Left ventricle myocardium superior (tissue), 1 donor: ENCODE measurements around the gene VSTM2L. TPM values are rescaled to one million over a fixed set of nuclear protein-coding genes. Genes with fewer than 3 reads are reported as not detected.
A peak's percentile ranks its signal among the peaks of the same experiment; 100 is the strongest.
"Not testable (repeated sequence)": the region's sequence is repeated elsewhere in the genome, so short reads cannot be mapped to it uniquely, and the experiment has no call there.

Experiments
- ATAC-seq: fragments of 200-7000 bp; cut with Tn5 transposase; one replicate; pipeline ENCODE4 v1.9.1; 2020; ENCODE audit warnings: mild to moderate bottlenecking, moderate library complexity
- DNase-seq: peaks from one replicate; pipeline ENCODE4 v3.0.0-alpha.2; 2020
- intact Hi-C: fragments of 100-400 bp; cut with micrococcal nuclease; formaldehyde crosslinking; loops from one replicate; pipeline ENCODE4 v1.11.0; 2022
- long read RNA-seq: library from polyadenylated mRNA; unstranded; transcript quantifications from one replicate; pipeline ENCODE4 v2.0.0, GENCODE V29; 2021
- total RNA-seq: library from RNA; stranded (reverse); fragmentation: NEBNext Ultra II Directional; extraction: Animal tissue kit (Norgen Biotek cat#: 25700); gene quantifications from one replicate; pipeline ENCODE4 v1.2.1, GENCODE V29; 2021
- donor health status: DM: no; HTN: yes; CAD: no; lungs with severe emphysema.

Gene VSTM2L
- total RNA-seq = 10.3 TPM
- long read RNA-seq, transcript VSTM2L-202 (4 exons, 1,959 nt) = major isoform, 8 of 17 reads
- long read RNA-seq, partial matches to known transcripts = 8 of 17 reads
- long read RNA-seq, other reads (novel, unspliced or antisense) = 0 of 17 reads

GRCh38 chr20:37902504-37903313 is at the start of gene VSTM2L:
TSS of gene VSTM2L (plus strand) at chr20:37903127. CDS start at chr20:37903351, 224 bp downstream.
- intact Hi-C loops = no loop called here
- DNase-seq (no peak), ATAC-seq (peak; percentile 42)

- intact Hi-C loops = no loop called here
- DNase-seq = no peak
- no peak for ATAC-seq
Measured at GRCh38 chr20:37853823-37854375, 49.0 kb upstream of the VSTM2L start.

GRCh38 chr20:37856034-37856433 is 46.9 kb upstream of the VSTM2L start:
- intact Hi-C loops, DNase-seq, ATAC-seq: not testable (repeated sequence)

- DNase-seq (no peak), ATAC-seq (peak; percentile 55)
- intact Hi-C loops = no loop called here
Measured at GRCh38 chr20:37856932-37857660, 45.8 kb upstream of the VSTM2L start.

GRCh38 chr20:37859406-37860171 is 43.3 kb upstream of the VSTM2L start:
- no peak for DNase-seq
- intact Hi-C loops = no loop called here
- ATAC-seq = no peak

GRCh38 chr20:37863289-37863688 is 39.6 kb upstream of the VSTM2L start:
- no peak for ATAC-seq
- DNase-seq = no peak
- intact Hi-C loops = no loop called here

- ATAC-seq = no peak
- intact Hi-C loops = no loop called here
- no peak for DNase-seq
Measured at GRCh38 chr20:37864298-37864697, 38.6 kb upstream of the VSTM2L start.

- intact Hi-C loops = no loop called here
- DNase-seq (no peak), ATAC-seq (no peak)
Measured at GRCh38 chr20:37866051-37866450, 36.9 kb upstream of the VSTM2L start.

GRCh38 chr20:37867289-37868195 is 35.4 kb upstream of the VSTM2L start:
- DNase-seq (no peak), ATAC-seq (no peak)
- intact Hi-C loops = no loop called here

- ATAC-seq = no peak
- intact Hi-C loops = no loop called here
- DNase-seq = no peak
Measured at GRCh38 chr20:37868851-37869333, 34.0 kb upstream of the VSTM2L start.

- intact Hi-C loops = no loop called here
Measured at GRCh38 chr20:37869334-37869861, 33.5 kb upstream of the VSTM2L start.

GRCh38 chr20:37870294-37870693 is 32.6 kb upstream of the VSTM2L start:
- no peak for DNase-seq
- ATAC-seq = no peak
- intact Hi-C loops = no loop called here

More at GRCh38 chr20:37869334-37869861, 33.5 kb upstream of the VSTM2L start:
- ATAC-seq = no peak
- no peak for DNase-seq

- DNase-seq = no peak
- no peak for ATAC-seq
- intact Hi-C loops = no loop called here
Measured at GRCh38 chr20:37871751-37872150, 31.2 kb upstream of the VSTM2L start.

GRCh38 chr20:37872161-37872560 is 30.8 kb upstream of the VSTM2L start:
- intact Hi-C loops = no loop called here
- DNase-seq (no peak), ATAC-seq (no peak)

GRCh38 chr20:37873884-37874283 is 29.0 kb upstream of the VSTM2L start:
- DNase-seq = no peak
- ATAC-seq = no peak
- intact Hi-C loops = no loop called here

GRCh38 chr20:37875460-37876175 is 27.3 kb upstream of the VSTM2L start:
- intact Hi-C loops = no loop called here
- DNase-seq (no peak), ATAC-seq (no peak)

GRCh38 chr20:37876863-37877262 is 26.1 kb upstream of the VSTM2L start:
- intact Hi-C loops = no loop called here
- no peak for ATAC-seq
- no peak for DNase-seq
